Natural killer cell (primary cell): ENCODE results near the gene HCRTR1. TPM values are rescaled to one million over a fixed set of nuclear protein-coding genes. Genes with fewer than 3 reads are reported as not detected.

Experiments used
- ATAC-seq, 3 donors: fragments of 150-1000 bp in 2 of 3; fragments of 200-7000 bp in 1 of 3; cut with Tn5 transposase; 1 replicate in 1 of 3; 2 replicates in 2 of 3; pipeline ENCODE4 v1.10.0; 2021; ENCODE audit warnings: mild to moderate bottlenecking in 2 of 3, moderate library complexity in 2 of 3
- DNase-seq, 2 donors: peaks; one replicate each; pipeline versions ENCODE4 v3.0.0 to v3.0.0-alpha.2; 2013 to 2021; ENCODE audit warnings: mixed read lengths in 1 of 2
- H3K27ac ChIP-seq: one replicate; pipeline ENCODE4 v1.5.1; 2013; ENCODE audit warnings: mild to moderate bottlenecking, low read length
- H3K27me3 ChIP-seq: one replicate; pipeline ENCODE4 v1.6.1; 2013; ENCODE audit warnings: low read length; ENCODE audit not compliant: control insufficient read depth, insufficient read depth
- H3K36me3 ChIP-seq: one replicate; pipeline ENCODE4 v1.6.1; 2013; ENCODE audit warnings: low read length; ENCODE audit not compliant: control insufficient read depth, insufficient read depth
- H3K4me1 ChIP-seq: one replicate; pipeline ENCODE4 v1.6.1; 2013; ENCODE audit warnings: low read length; ENCODE audit not compliant: control insufficient read depth, insufficient read depth
- H3K4me3 ChIP-seq: one replicate; pipeline ENCODE4 v1.5.1; 2013; ENCODE audit warnings: low read length
- H3K9me3 ChIP-seq: one replicate; pipeline ENCODE4 v1.6.1; 2013; ENCODE audit warnings: low read length; ENCODE audit not compliant: control insufficient read depth, insufficient read depth
- H3K27ac Mint-ChIP-seq, 2 donors: one replicate each; pipeline ENCODE4 v1.8.0; 2022; ENCODE audit warnings: mild to moderate bottlenecking in 2 of 2, mixed read lengths in 2 of 2, moderate library complexity in 1 of 2
- H3K27me3 Mint-ChIP-seq, 2 donors: one replicate each; pipeline ENCODE4 v1.8.0; 2022; ENCODE audit warnings: low read depth in 2 of 2, mixed read lengths in 2 of 2
- H3K36me3 Mint-ChIP-seq: one replicate; pipeline ENCODE4 v1.8.0; 2022; ENCODE audit warnings: mixed read lengths
- H3K4me1 Mint-ChIP-seq, 2 donors: one replicate each; pipeline ENCODE4 v1.8.0; 2022; ENCODE audit warnings: mixed read lengths in 2 of 2
- H3K4me3 Mint-ChIP-seq: one replicate; pipeline ENCODE4 v1.8.0; 2022; ENCODE audit warnings: mild to moderate bottlenecking, moderate library complexity, mixed read lengths
- H3K9me3 Mint-ChIP-seq, 2 donors: one replicate each; pipeline ENCODE4 v1.8.0; 2022; ENCODE audit warnings: mixed read lengths in 2 of 2
- CTCF ChIP-seq: fragments of 200-600 bp; IDR thresholded peaks from one replicate; pipeline ENCODE4 v1.8.0; 2022; ENCODE audit warnings: antibody characterized with exemption
- WGBS: methylation state at CpG from one replicate; pipeline ENCODE4 v1.1.7; 2013; ENCODE audit warnings: missing lambda C conversion rate; ENCODE audit not compliant: insufficient coverage; 5-methylcytosine and 5-hydroxymethylcytosine counted together
- intact Hi-C: fragments of 100-400 bp; cut with micrococcal nuclease; formaldehyde crosslinking; loops from one replicate; pipeline ENCODE4 v1.14.2; 2022
- total RNA-seq, 4 donors: library from RNA; stranded (reverse); fragments of 120-200 nt in 1 of 4; gene quantifications; one replicate each; pipeline versions ENCODE4 v1.2.3 to v1.2.4, GENCODE V29; 2013 to 2022

Gene HCRTR1
- total RNA-seq, 3 donors from 2014 or later (not counting 1 experiment from before 2014, with no cell fraction given): not detected

DNA sequence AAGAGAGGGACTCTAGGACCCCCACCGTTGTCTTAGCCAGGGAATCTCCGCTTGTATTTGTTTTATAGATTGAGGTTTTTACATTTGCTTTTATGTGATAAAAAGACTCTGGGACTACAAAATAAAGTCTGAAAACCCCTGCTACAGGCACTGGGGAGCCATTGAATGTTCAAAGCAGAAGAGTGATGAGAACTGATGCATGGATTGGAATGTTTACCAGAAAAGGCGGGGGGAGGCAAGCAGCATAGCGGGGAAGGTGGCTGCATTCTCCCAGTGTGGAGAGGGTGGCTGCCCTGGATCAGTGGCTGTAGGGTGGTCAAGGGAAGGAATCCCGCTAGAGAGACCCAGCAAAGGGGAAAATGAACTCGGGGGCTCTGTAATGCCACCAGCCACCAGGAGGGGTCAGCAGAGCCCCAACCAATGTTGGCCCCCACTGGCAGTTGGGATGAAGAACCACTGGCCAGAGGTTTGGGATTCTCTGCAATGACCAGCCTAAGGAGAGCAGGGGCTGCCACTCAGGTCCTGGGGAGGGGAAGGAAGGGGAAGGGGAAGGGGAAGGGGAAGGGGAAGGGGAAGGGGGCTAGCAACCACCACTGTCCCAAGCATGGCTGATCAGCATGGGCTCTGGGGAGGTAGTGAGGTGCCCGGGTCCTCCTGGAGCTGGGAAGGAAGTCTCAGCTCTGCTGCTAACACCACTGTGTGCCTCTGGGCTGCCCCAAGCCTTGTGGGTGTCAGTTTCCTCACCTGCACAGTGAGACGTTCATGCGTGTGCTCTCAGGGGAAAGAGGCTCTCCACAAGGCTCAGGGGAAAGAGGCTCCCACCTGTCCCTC is 46.3 kb downstream of the HCRTR1 start:
- H3K27ac ChIP-seq: no peak overlapping the region
- WGBS: 32% methylated on average over 9 of the region's 9 CpGs
- H3K36me3 ChIP-seq: no peaks in the 10 kb centered on the region
- no peaks in the 10 kb centered on the region for H3K27me3 ChIP-seq
- peak; percentile 87 for TF ChIP-seq CTCF
- Mint-ChIP-seq H3K4me3 (no peak overlapping the region), H3K27me3 (peaks cover 0 to 3% of the 10 kb centered on the region in 2 donors), H3K27ac (no peak overlapping the region), H3K36me3 (no peaks in the 10 kb centered on the region), H3K4me1 (no peaks in the 10 kb centered on the region), H3K9me3 (no peaks in the 10 kb centered on the region)
- intact Hi-C loops: loop anchor here (1.0 to 10.0 kb wide), 6 partner anchors 83 to 751 kb away; no protein-coding TSS in a partner anchor
- DNase-seq (peak; percentile 67 to 75), ATAC-seq (peak; percentile 62 to 95 (median 85))
- peaks cover 7% of the 10 kb centered on the region for H3K4me1 ChIP-seq
- no peak overlapping the region for H3K4me3 ChIP-seq
- no peaks in the 10 kb centered on the region for H3K9me3 ChIP-seq

GRCh38 chr1:31664528-31664927 is 47.0 kb downstream of the HCRTR1 start:
- H3K4me3 ChIP-seq: no peak overlapping the region
- no peaks in the 10 kb centered on the region for H3K9me3 ChIP-seq
- no peak overlapping the region for H3K4me3 Mint-ChIP-seq
- peaks cover 5 to 10% of the 10 kb centered on the region in 2 donors for H3K27me3 Mint-ChIP-seq
- 83% methylated on average over 9 of the region's 9 CpGs for WGBS
- H3K27me3 ChIP-seq: peaks cover under 1% of the 10 kb centered on the region
- intact Hi-C loops: loop anchor here (1.0 to 10.0 kb wide), 4 partner anchors 83 to 750 kb away; no protein-coding TSS in a partner anchor
- DNase-seq: no peak
- H3K36me3 ChIP-seq: no peaks in the 10 kb centered on the region
- no peaks in the 10 kb centered on the region for H3K9me3 Mint-ChIP-seq
- peaks cover 8% of the 10 kb centered on the region for H3K4me1 ChIP-seq
- ATAC-seq: no peak
- no peak for TF ChIP-seq CTCF
- H3K36me3 Mint-ChIP-seq: no peaks in the 10 kb centered on the region
- H3K27ac ChIP-seq: no peak overlapping the region
- H3K4me1 Mint-ChIP-seq: peaks cover 0 to 3% of the 10 kb centered on the region in 2 donors
- no peak overlapping the region for H3K27ac Mint-ChIP-seq

- Mint-ChIP-seq H3K27ac (peak overlapping the region in 1 of 2 donors; percentile 4), H3K4me1 (peaks cover 6 to 11% of the 10 kb centered on the region in 2 donors), H3K36me3 (no peaks in the 10 kb centered on the region), H3K9me3 (no peaks in the 10 kb centered on the region), H3K27me3 (peaks cover 14 to 17% of the 10 kb centered on the region in 2 donors), H3K4me3 (no peak overlapping the region)
- TF ChIP-seq CTCF: no peak
- peaks cover 6% of the 10 kb centered on the region for H3K27me3 ChIP-seq
- DNase-seq: no peak
- no peaks in the 10 kb centered on the region for H3K9me3 ChIP-seq
- H3K27ac ChIP-seq: no peak overlapping the region
- H3K4me1 ChIP-seq: peaks cover 16% of the 10 kb centered on the region
- H3K36me3 ChIP-seq: no peaks in the 10 kb centered on the region
- H3K4me3 ChIP-seq: no peak overlapping the region
- intact Hi-C loops: loop anchor here (10.0 kb wide), 1 partner anchor 749 kb away; no protein-coding TSS in a partner anchor
- 69% methylated on average over 7 of the region's 7 CpGs for WGBS
- no peak for ATAC-seq
These were observed 47.9 kb downstream of the HCRTR1 start for GRCh38 chr1:31665234-31665878.
